GM06990 (cell line): ENCODE results near the gene BBS2.

Source experiments
- DNase-seq: peaks from one replicate; pipeline ENCODE4 v3.0.0-alpha.2; 2011; ENCODE audit not compliant: insufficient read length; ENCODE audit errors: extremely low read depth
- H3K27me3 ChIP-seq: replicated peaks from 2 replicates; pipeline ENCODE4 v1.6.0; 2011; ENCODE audit warnings: low read length; ENCODE audit not compliant: control insufficient read depth, insufficient read depth
- H3K36me3 ChIP-seq: 2 replicates; pipeline ENCODE4 v1.5.1; 2011; ENCODE audit warnings: low read length; ENCODE audit not compliant: control insufficient read depth, insufficient read depth
- H3K4me3 ChIP-seq: replicated peaks from 2 replicates; pipeline ENCODE4 v1.5.1; 2011; ENCODE audit warnings: low read depth, mild to moderate bottlenecking, control low read depth, low read length
- TF ChIP-seq, protein P1 (sequence below): IDR thresholded peaks from 2 replicates; pipeline ENCODE4 v1.5.1; 2011; ENCODE audit warnings: low read length, control low read depth, mild to moderate bottlenecking, inconsistent platforms; ENCODE audit not compliant: insufficient read depth, poor library complexity, severe bottlenecking

BBS2 gene

DNA sequence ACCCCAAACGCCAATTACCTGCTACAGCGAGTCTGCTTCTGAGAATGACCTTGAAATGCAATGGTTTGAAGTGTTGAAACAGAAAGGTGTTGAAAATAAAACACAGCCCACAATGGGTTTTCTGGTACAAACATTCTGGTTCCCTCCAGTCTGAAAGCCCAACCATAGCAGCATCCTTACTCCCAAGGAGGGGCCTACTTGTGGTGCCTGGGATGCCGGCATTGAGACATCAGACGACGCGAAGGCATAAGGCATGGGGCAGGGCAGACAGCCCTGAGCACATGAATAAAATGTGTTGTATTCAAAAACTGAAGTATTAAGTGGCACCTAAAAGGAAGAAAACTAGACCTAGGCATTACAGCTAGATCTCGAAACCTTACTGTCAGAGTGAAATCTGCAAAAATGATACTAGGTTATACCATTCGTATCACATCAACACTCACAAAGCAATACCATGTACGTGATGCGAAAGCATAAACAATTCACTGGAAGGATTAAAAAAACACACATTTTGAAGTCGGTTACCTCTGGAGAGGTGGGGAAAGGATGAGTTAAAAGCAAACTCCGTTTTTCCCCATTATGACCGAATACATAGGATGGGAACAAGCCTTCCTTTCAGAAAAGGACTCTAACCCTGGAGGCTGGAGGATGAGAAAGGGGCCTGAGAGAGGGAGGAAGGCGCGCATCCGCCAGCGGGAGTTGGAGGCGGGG is 69.4 kb downstream of the BBS2 start:
- peaks cover 4% of the 10 kb centered on the region for H3K36me3 ChIP-seq
- DNase-seq = peak; percentile 11
- H3K27me3 ChIP-seq = no peaks in the 10 kb centered on the region
- peak overlapping the region; percentile 85 for H3K4me3 ChIP-seq
- TF ChIP-seq, protein P1, sequence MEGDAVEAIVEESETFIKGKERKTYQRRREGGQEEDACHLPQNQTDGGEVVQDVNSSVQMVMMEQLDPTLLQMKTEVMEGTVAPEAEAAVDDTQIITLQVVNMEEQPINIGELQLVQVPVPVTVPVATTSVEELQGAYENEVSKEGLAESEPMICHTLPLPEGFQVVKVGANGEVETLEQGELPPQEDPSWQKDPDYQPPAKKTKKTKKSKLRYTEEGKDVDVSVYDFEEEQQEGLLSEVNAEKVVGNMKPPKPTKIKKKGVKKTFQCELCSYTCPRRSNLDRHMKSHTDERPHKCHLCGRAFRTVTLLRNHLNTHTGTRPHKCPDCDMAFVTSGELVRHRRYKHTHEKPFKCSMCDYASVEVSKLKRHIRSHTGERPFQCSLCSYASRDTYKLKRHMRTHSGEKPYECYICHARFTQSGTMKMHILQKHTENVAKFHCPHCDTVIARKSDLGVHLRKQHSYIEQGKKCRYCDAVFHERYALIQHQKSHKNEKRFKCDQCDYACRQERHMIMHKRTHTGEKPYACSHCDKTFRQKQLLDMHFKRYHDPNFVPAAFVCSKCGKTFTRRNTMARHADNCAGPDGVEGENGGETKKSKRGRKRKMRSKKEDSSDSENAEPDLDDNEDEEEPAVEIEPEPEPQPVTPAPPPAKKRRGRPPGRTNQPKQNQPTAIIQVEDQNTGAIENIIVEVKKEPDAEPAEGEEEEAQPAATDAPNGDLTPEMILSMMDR = no peak

DNA sequence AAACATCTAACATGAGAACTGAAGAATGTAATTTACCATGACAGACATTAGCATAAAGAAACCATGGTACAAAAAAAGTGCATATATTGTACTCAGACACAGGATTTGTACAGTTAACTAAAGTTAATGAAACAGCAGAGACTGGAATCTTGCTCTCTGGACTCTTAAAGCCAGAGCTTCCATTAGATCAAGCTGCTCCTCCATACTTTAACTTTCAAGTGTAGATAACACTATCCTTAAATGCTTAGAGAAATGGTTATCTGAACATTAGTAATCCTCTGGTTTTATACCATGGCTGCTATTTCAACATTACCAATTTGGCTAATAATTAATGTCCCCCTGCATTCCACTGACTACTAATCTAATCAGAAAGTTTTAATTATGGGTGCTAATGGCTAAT is 71.8 kb downstream of the BBS2 start:
- H3K4me3 ChIP-seq = no peak overlapping the region
- DNase-seq = no peak
- no peaks in the 10 kb centered on the region for H3K27me3 ChIP-seq
- H3K36me3 ChIP-seq = peaks cover 4% of the 10 kb centered on the region
- TF ChIP-seq, protein P1 = no peak

DNA sequence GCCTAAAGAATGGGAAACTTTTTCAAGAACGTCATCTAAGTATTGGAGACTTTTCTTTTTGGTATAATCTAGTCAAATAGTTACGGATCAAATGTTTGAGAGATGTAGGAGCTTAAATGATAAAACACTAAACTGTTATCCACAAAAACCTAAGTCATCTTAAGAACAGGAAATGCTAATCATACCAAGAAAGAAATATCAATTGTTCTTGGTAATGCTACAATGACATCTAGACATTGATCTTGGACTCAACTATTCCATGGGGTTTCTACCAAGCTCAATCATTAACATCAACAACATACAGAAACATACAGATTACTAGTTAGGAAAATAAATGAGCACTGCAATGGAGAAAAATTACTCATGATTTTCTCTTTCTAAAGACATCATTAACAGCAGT is 72.5 kb downstream of the BBS2 start:
- no peak for DNase-seq
- no peak overlapping the region for H3K4me3 ChIP-seq
- H3K27me3 ChIP-seq = no peaks in the 10 kb centered on the region
- TF ChIP-seq, protein P1 = no peak
- H3K36me3 ChIP-seq = peaks cover 4% of the 10 kb centered on the region

DNA sequence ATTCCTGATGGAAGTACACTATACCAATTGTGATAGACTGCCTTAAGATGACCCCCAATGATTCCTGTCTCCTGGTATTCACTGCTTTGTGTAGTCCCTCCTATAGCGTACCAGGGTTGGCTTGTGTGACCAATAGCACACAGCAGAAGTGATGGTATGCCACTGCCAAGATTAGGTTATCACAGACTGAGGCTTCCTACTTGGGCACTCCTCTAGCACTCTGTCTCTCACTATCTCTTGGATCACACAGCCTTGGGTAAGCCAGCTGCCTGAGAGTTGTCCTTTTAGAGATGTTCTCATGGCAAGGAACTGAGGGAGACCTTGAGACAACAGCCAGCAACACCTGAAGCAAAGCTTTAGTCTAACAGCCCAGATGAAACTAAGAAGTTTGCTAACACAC is 81.8 kb downstream of the BBS2 start:
- no peaks in the 10 kb centered on the region for H3K27me3 ChIP-seq

DNA sequence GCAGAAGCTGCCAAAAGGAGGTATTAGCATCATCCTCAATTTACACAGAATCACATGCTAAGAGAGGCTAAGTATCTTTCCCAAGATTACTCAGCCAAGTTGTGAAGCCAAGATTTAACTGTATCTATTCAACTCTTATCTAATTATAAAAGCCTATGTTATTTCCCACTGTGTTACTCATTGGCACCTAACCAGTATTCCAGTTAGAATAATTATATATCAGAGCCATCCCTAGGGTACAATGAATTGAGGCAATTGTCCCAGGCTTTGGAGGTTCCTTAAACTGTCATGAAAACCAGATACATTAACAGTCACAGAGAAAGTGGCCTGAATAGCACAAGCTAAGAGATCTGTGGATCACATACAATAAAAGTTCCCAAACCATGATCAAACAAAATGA is 83.6 kb downstream of the BBS2 start:
- TF ChIP-seq, protein P1 = no peak
- Histone ChIP-seq H3K36me3 (peaks cover 6% of the 10 kb centered on the region), H3K4me3 (no peak overlapping the region), H3K27me3 (no peaks in the 10 kb centered on the region)
- DNase-seq = no peak

More for the DNA sequence above, 81.8 kb downstream of the BBS2 start:
- TF ChIP-seq, protein P1 = no peak
- no peak overlapping the region for H3K4me3 ChIP-seq
- no peak for DNase-seq
- peaks cover 9% of the 10 kb centered on the region for H3K36me3 ChIP-seq
